H1 (cell line): ENCODE results near the gene CAPNS1. TPM values are rescaled to one million over a fixed set of nuclear protein-coding genes. Genes with fewer than 3 reads are reported as not detected.

ENCODE experiments used
- CTCF ChIA-PET: fragments of 300-600 bp; sonication (Branson Sonifier 250); formaldehyde crosslinking; loops from one replicate; lab custom pipeline; 2021; ENCODE audit not compliant: partially characterized antibody; lab: Charles Lee
- POLR2A ChIA-PET: fragments of 300-600 bp; sonication (Branson Sonifier 250); formaldehyde crosslinking; loops from one replicate; lab custom pipeline; 2021; ENCODE audit warnings: inconsistent platforms; ENCODE audit not compliant: partially characterized antibody; lab: Charles Lee
- DNase-seq, 2 experiments: peaks; one replicate each; pipeline versions ENCODE4 v3.0.0 to v3.0.0-alpha.2; 2010 to 2022; ENCODE audit warnings: low spot score in 2 of 2, low read depth in 1 of 2, mixed read lengths in 1 of 2
- FAIRE-seq: peaks from 2 replicates; lab custom pipeline; 2011; peaks lifted over from hg19 to GRCh38; lab: Jason Lieb, UNC
- H2AFZ ChIP-seq: 2 replicates; pipeline ENCODE4 v1.8.1; 2012; ENCODE audit warnings: low read length, inconsistent platforms
- H2AK5ac ChIP-seq: 2 replicates; pipeline ENCODE4 v1.6.1; 2013; ENCODE audit warnings: low read depth, low read length
- H2BK120ac ChIP-seq: replicated peaks from 2 replicates; pipeline ENCODE3; 2013; ENCODE audit warnings: low read depth, low read length, inconsistent platforms
- H2BK12ac ChIP-seq: 2 replicates; pipeline ENCODE4 v1.6.1; 2013; ENCODE audit warnings: low read depth, low read length
- H2BK15ac ChIP-seq: 2 replicates; pipeline ENCODE4 v1.6.1; 2013; ENCODE audit warnings: low read length
- H2BK20ac ChIP-seq: 2 replicates; pipeline ENCODE4 v1.6.1; 2013; ENCODE audit warnings: low read length
- H2BK5ac ChIP-seq: 2 replicates; pipeline ENCODE4 v1.6.1; 2013; ENCODE audit warnings: low read depth, low read length
- H3K14ac ChIP-seq: 2 replicates; pipeline ENCODE4 v1.6.1; 2013; ENCODE audit warnings: inconsistent platforms; ENCODE audit not compliant: insufficient read length
- H3K18ac ChIP-seq: 2 replicates; pipeline ENCODE4 v1.6.1; 2013; ENCODE audit warnings: low read length; ENCODE audit errors: extremely low read depth
- H3K23ac ChIP-seq: 2 replicates; pipeline ENCODE4 v1.6.1; 2013; ENCODE audit warnings: inconsistent platforms; ENCODE audit not compliant: insufficient read length
- H3K23me2 ChIP-seq: 2 replicates; pipeline ENCODE4 v1.6.1; 2013; ENCODE audit warnings: low read depth, low read length
- H3K27ac ChIP-seq: 2 replicates; pipeline ENCODE4 v1.6.1; 2011; ENCODE audit warnings: low read depth, low read length, inconsistent platforms
- H3K27me3 ChIP-seq, 4 experiments: replicated peaks in 1 of 4; 1 replicate in 1 of 4; 2 replicates in 3 of 4; pipeline versions ENCODE4 v1.6.1 to v1.8.1; 2011 to 2013; ENCODE audit warnings: low read length in 3 of 4, mild to moderate bottlenecking in 3 of 4, inconsistent platforms in 2 of 4, mixed read lengths in 2 of 4, moderate library complexity in 1 of 4; ENCODE audit not compliant: control insufficient read depth in 3 of 4, insufficient read depth in 3 of 4; ENCODE audit errors: extremely low read depth in 1 of 4
- H3K36me3 ChIP-seq, 4 experiments: 2 replicates each; pipeline versions ENCODE4 v1.6.1 to v1.8.1; 2011 to 2013; ENCODE audit warnings: mild to moderate bottlenecking in 4 of 4, low read length in 3 of 4, moderate library complexity in 2 of 4, control low read depth in 1 of 4, inconsistent platforms in 1 of 4; ENCODE audit not compliant: insufficient read depth in 4 of 4, control insufficient read depth in 2 of 4
- H3K4ac ChIP-seq: replicated peaks from 2 replicates; pipeline ENCODE3; 2013; ENCODE audit warnings: low read length, low read depth, mixed read lengths, inconsistent platforms; ENCODE audit not compliant: insufficient read length
- H3K4me1 ChIP-seq, 4 experiments: replicated peaks in 1 of 4; 1 replicate in 1 of 4; 2 replicates in 3 of 4; pipeline versions ENCODE4 v1.6.1 to v1.8.1; 2011 to 2013; ENCODE audit warnings: low read length in 3 of 4, inconsistent platforms in 2 of 4, mixed read lengths in 1 of 4; ENCODE audit not compliant: insufficient read depth in 4 of 4, control insufficient read depth in 3 of 4
- H3K4me2 ChIP-seq, 2 experiments: 2 replicates each; pipeline versions ENCODE4 v1.6.1 to v1.8.1; 2011 to 2013; ENCODE audit warnings: low read depth in 2 of 2, low read length in 2 of 2, control low read depth in 1 of 2, inconsistent platforms in 1 of 2, mild to moderate bottlenecking in 1 of 2; ENCODE audit not compliant: insufficient read depth in 1 of 2
- H3K4me3 ChIP-seq, 4 experiments: fragments of 200-600, 300-600 bp in 1 of 4; sonication (generic), shearing (Covaris generic), sonication (Bioruptor Twin) in 1 of 4; 2 replicates each; pipeline versions ENCODE4 v1.5.1 to v1.8.1; 2011 to 2016; ENCODE audit warnings: low read length in 4 of 4, low read depth in 3 of 4, control low read depth in 2 of 4, inconsistent platforms in 2 of 4, mild to moderate bottlenecking in 2 of 4, mixed read lengths in 1 of 4, moderate library complexity in 1 of 4; ENCODE audit not compliant: insufficient read depth in 2 of 4; ENCODE audit errors: extremely low read depth in 1 of 4
- H3K56ac ChIP-seq: replicated peaks from 2 replicates; pipeline ENCODE3; 2013; ENCODE audit warnings: low read depth, mild to moderate bottlenecking, mixed read lengths, low read length, inconsistent platforms; ENCODE audit not compliant: insufficient read length
- H3K79me1 ChIP-seq: 2 replicates; pipeline ENCODE4 v1.6.1; 2013; ENCODE audit warnings: low read depth, low read length, control low read depth
- H3K79me2 ChIP-seq, 2 experiments: 2 replicates each; pipeline versions ENCODE4 v1.6.1 to v1.8.1; 2012 to 2013; ENCODE audit warnings: low read length in 2 of 2, mild to moderate bottlenecking in 2 of 2, inconsistent platforms in 1 of 2; ENCODE audit not compliant: insufficient read depth in 2 of 2, control insufficient read depth in 1 of 2
- H3K9ac ChIP-seq, 4 experiments: replicated peaks in 1 of 4; 1 replicate in 1 of 4; 2 replicates in 3 of 4; pipeline versions ENCODE4 v1.6.1 to v1.8.1; 2011 to 2013; ENCODE audit warnings: low read depth in 3 of 4, low read length in 3 of 4, control low read depth in 2 of 4, mild to moderate bottlenecking in 2 of 4, moderate library complexity in 2 of 4, inconsistent platforms in 1 of 4; ENCODE audit errors: extremely low read depth in 1 of 4
- H3K9me3 ChIP-seq, 2 experiments: 2 replicates each; pipeline versions ENCODE4 v1.6.1 to v1.8.1; 2012 to 2013; ENCODE audit warnings: mild to moderate bottlenecking in 2 of 2, moderate library complexity in 2 of 2, control low read depth in 1 of 2, inconsistent platforms in 1 of 2, low read depth in 1 of 2, low read length in 1 of 2, mixed read lengths in 1 of 2; ENCODE audit not compliant: insufficient read depth in 2 of 2
- H4K20me1 ChIP-seq, 2 experiments: replicated peaks in 1 of 2; 2 replicates each; pipeline versions ENCODE3 to v1.8.1; 2011 to 2013; ENCODE audit warnings: inconsistent platforms in 2 of 2, low read length in 2 of 2, mild to moderate bottlenecking in 1 of 2; ENCODE audit not compliant: insufficient read depth in 2 of 2, control insufficient read depth in 1 of 2
- H4K5ac ChIP-seq: 2 replicates; pipeline ENCODE4 v1.6.1; 2013; ENCODE audit warnings: low read length, low read depth, mixed read lengths, inconsistent platforms; ENCODE audit not compliant: insufficient read length
- H4K8ac ChIP-seq: 2 replicates; pipeline ENCODE4 v1.8.0; 2013; ENCODE audit warnings: mild to moderate bottlenecking, moderate library complexity, low read length, inconsistent platforms; ENCODE audit not compliant: insufficient read depth; ENCODE audit errors: extremely low read depth
- H4K91ac ChIP-seq: replicated peaks from 2 replicates; pipeline ENCODE3; 2013; ENCODE audit warnings: low read length, mixed read lengths, inconsistent platforms; ENCODE audit not compliant: insufficient read length
- KDM4A ChIP-seq: IDR thresholded peaks from one replicate; pipeline ENCODE4 v1.7.1; 2012; ENCODE audit warnings: low read depth, mild to moderate bottlenecking, moderate library complexity, low read length, inconsistent platforms; ENCODE audit not compliant: severe bottlenecking
- SIN3A ChIP-seq, 2 experiments: IDR thresholded peaks in 1 of 2; conservative IDR thresholded peaks in 1 of 2; 2 replicates each; pipeline ENCODE4 v1.6.1; 2011 to 2012; ENCODE audit warnings: low read length in 2 of 2, improper control_type of control experiment in 1 of 2, low read depth in 1 of 2, mild to moderate bottlenecking in 1 of 2
- TAF1 ChIP-seq: IDR thresholded peaks from 2 replicates; pipeline ENCODE4 v1.6.1; 2011; ENCODE audit warnings: mild to moderate bottlenecking, low read depth, low read length
- WGBS, 2 experiments: shearing (Covaris generic) in 1 of 2; methylation state at CpG; one replicate each; pipeline versions ENCODE4 v1.1.6 to v1.1.7; 2013 to 2015; ENCODE audit warnings: low lambda C conversion rate in 2 of 2, mixed read lengths in 2 of 2, inconsistent platforms in 1 of 2, low coverage in 1 of 2, missing lambda C conversion rate in 1 of 2; ENCODE audit not compliant: insufficient replicate concordance in 2 of 2, insufficient coverage in 1 of 2, insufficient read length in 1 of 2; ENCODE audit errors: extremely low coverage in 1 of 2, missing lambda C conversion rate in 1 of 2; 5-methylcytosine and 5-hydroxymethylcytosine counted together
- polyA plus RNA-seq, 7 experiments: library from polyadenylated mRNA; depleted of rRNA in 3 of 7; stranded (reverse) in 5 of 7; unstranded in 2 of 7; fragments of >200 nt in 5 of 7; fragments of 200-250 nt in 2 of 7; gene quantifications; 1 replicate in 5 of 7; 2 replicates in 1 of 7; 4 replicates in 1 of 7; pipeline versions ENCODE4 v1.2.1 to v1.2.3, GENCODE V29; 2011 to 2013; ENCODE audit warnings: missing spikeins in 2 of 7, mixed read lengths in 2 of 7
- total RNA-seq: library from RNA; stranded (reverse); fragmentation: NEBNext Ultra II Directional; extraction: Animal tissue kit (Norgen Biotek cat#: 25700); gene quantifications from 2 replicates; pipeline ENCODE4 v1.2.1, GENCODE V29; 2021

The CAPNS1 gene
- total and polyA plus RNA-seq, 2 of the 8 experiments (the other 6 are each of a cell fraction or from before 2014, with no cell fraction given): 382 to 438 TPM

DNA sequence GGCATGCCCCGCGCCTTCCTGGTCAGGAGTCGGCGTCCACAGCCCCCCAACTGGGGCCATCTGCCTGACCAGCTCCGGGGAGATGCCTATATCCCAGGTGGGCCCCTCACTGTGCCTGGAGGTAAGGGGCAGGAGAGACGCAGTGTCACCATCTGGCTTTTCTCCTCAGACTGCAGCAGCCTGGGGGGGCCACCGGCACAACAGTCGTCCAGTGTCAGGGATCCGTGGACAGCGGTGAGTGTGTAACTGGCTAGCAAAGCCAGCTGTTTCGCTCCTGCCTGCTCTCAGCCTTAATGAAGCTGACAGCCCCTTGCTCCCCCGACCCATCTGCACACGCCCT lies 28.7 kb upstream of the CAPNS1 start:
- no peak overlapping the region for H3K23ac ChIP-seq
- H2AFZ ChIP-seq: no peak overlapping the region
- no peak overlapping the region for H3K9ac ChIP-seq
- H3K9me3 ChIP-seq: no peaks in the 10 kb centered on the region
- H3K4me2 ChIP-seq: peak overlapping the region; percentile 28 to 36; a peak in 2 of 4 replicates
- peaks cover 8 to 24% (median 20%) of the 10 kb centered on the region in 4 experiments for H3K4me1 ChIP-seq
- DNase-seq: no peak
- no peak overlapping the region for H2BK20ac ChIP-seq
- peaks cover 10% of the 10 kb centered on the region for H3K23me2 ChIP-seq
- no peak overlapping the region; a peak in 1 of 8 replicates for H3K4me3 ChIP-seq
- peaks cover 2 to 12% (median 6%) of the 10 kb centered on the region in 4 experiments; a peak in 5 of 8 replicates for H3K36me3 ChIP-seq
- H4K5ac ChIP-seq: no peak overlapping the region
- H2AK5ac ChIP-seq: no peak overlapping the region
- no peak overlapping the region for H3K18ac ChIP-seq
- no peak overlapping the region for H3K14ac ChIP-seq
- 73% methylated on average over 13 of the region's 13 CpGs; no CpG with 5 or more reads in 1 of the 2 experiments for WGBS, 2 experiments
- H3K56ac ChIP-seq: no peak overlapping the region
- peaks cover 7% of the 10 kb centered on the region for H3K79me1 ChIP-seq
- FAIRE-seq: no peak
- no peak overlapping the region for H2BK15ac ChIP-seq
- no peak overlapping the region for H3K27ac ChIP-seq
- H2BK5ac ChIP-seq: peak overlapping the region; percentile 39; the same call in 1 of the 2 replicates
- H3K4ac ChIP-seq: no peak overlapping the region
- TF ChIP-seq SIN3A (conservative IDR thresholded peaks at IDR 0.05 in 1 of 2, IDR thresholded peaks at IDR 0.05 in 1 of 2; ENCODE audit: low read depth in 1 of 2, low read length in 2 of 2) (peak in 1 of 2 experiments; percentile 20; a peak in 1 of 4 replicates), TAF1 (no peak), KDM4A (peak; percentile 9)
- no peak overlapping the region for H2BK12ac ChIP-seq
- H4K91ac ChIP-seq: no peak overlapping the region
- peaks cover 0 to 4% of the 10 kb centered on the region in 2 experiments for H4K20me1 ChIP-seq
- ChIA-PET CTCF (interaction anchor here (0.8 to 0.9 kb wide), 3 partner anchors 16 to 57 kb away, joined by 3 read pairs; no protein-coding TSS in a partner anchor), POLR2A (interaction anchor here (0.6 to 1.7 kb wide), 10 partner anchors 8 to 462 kb away, joined by 3 to 7 read pairs (median 4); partner anchors contain the start of genes THAP8, WDR62, ZNF146 and ZNF529)
- H3K79me2 ChIP-seq: peaks cover 0 to 2% of the 10 kb centered on the region in 2 experiments; a peak in 1 of 4 replicates
- H3K27me3 ChIP-seq: no peaks in the 10 kb centered on the region
- no peak overlapping the region for H2BK120ac ChIP-seq
- H4K8ac ChIP-seq: no peak overlapping the region
